GM19438 (cell line): ENCODE measurements around the gene CEP104.
"Not testable (repeated sequence)": the region's sequence is repeated elsewhere in the genome, so short reads cannot be mapped to it uniquely, and the experiment has no call there.

Experiments
- ATAC-seq: cut with Tn5 transposase; IDR thresholded peaks from one replicate; pipeline ENCODE4 v1.9.1; 2021; ENCODE audit warnings: low read depth; ENCODE audit not compliant: unreplicated experiment

Gene CEP104

DNA sequence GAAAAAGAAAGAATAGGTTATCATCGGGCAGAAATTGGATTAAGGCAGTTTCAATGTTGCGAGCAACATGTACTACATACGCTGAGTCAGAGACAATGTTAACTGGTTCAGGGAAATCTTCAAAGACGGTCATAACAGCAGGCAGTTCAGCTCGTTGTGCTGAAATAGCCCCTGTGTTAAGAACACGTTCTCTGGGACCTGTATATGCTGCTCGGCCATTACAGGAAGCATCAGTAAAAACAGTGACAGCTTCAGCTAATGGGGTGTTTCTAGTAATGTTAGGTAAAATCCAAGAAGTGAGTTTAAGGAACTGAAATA lies 52.4 kb downstream of the CEP104 start:
- not testable (repeated sequence) for ATAC-seq

DNA sequence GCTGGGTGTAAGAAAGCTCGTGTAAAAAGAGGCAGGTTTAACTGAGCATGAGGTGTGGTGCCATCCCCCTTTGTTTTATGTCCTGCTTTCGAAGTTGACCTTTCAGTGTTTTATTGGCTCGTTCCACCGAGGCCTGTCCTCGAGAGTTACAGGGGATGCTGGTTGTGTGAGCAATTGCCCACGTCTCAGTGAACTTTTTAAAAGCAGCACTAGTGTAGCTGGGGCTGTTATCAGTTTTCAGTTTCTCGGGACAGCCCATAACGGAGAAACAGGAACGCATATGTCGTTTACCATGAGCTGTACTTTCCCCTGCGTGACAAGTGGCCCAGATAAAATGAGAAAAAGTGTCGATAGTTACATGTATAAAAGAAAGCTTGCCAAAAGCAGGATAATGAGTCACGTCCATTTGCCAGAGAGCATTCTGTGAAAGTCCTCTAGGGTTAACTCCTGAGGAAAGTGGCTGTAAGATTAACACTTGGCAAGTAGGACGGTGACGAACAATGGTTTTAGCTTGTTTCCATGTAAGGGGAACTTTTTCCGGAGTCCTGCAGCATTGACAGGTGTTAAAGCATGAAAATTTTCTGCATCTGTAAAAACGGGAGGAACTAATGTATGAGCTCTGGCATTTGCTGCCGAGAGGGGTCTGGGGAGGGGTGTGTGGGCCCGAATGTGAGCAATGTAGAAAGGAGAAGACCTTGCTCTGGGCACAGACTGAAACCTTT lies 52.9 kb downstream of the CEP104 start:
- ATAC-seq = no peak

DNA sequence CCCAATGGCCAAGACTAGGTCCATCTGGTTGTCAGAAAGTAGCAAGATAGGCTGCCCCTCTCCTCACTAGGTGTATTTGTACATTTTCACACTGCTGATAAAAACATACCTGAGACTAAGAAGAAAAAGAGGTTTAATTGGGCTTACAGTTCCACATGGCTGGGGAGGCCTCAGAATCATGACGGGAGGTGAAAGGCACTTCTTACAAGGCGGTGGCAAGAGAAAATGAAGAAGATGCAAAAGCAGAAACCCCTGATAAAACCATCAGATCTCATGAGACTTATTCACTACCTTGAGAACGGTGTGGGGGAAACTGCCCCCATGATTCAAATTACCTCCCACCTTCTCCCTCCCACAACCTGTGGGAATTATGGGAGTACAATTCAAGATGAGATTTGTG lies 56.2 kb downstream of the CEP104 start:
- not testable (repeated sequence) for ATAC-seq

DNA sequence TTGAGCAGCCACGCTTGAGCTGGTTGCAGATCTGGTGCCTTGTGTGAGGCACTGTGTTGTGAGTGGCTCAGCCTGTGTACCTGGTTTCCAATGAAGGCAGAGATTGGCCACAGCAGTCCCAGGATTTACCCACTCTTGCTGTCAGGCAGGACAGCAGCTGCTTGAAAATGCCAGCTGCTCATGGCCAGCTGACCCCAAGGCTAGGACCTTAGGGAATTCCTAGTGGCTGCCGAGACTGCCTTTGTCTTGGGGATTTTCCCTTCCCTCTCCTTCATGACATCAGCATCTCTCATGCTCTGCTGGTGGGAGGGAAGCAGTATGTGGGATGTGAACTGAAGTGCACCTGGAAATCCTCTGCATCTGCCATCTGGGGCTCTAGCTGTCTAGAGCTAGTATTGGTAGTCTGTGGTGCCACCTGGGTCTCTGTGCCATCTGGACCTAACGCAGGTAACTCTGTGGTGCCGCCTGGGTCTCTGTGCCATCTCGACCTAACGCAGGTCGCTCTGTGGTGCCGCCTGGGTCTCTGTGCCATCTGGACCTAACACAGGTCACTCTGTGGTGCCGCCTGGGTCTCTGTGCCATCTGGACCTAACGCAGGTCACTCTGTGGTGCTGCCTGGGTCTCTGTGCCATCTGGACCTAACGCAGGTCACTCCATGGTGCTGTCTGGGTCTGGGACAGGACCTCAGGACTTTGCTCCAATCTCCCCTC lies 56.9 kb downstream of the CEP104 start:
- ATAC-seq = no peak

DNA sequence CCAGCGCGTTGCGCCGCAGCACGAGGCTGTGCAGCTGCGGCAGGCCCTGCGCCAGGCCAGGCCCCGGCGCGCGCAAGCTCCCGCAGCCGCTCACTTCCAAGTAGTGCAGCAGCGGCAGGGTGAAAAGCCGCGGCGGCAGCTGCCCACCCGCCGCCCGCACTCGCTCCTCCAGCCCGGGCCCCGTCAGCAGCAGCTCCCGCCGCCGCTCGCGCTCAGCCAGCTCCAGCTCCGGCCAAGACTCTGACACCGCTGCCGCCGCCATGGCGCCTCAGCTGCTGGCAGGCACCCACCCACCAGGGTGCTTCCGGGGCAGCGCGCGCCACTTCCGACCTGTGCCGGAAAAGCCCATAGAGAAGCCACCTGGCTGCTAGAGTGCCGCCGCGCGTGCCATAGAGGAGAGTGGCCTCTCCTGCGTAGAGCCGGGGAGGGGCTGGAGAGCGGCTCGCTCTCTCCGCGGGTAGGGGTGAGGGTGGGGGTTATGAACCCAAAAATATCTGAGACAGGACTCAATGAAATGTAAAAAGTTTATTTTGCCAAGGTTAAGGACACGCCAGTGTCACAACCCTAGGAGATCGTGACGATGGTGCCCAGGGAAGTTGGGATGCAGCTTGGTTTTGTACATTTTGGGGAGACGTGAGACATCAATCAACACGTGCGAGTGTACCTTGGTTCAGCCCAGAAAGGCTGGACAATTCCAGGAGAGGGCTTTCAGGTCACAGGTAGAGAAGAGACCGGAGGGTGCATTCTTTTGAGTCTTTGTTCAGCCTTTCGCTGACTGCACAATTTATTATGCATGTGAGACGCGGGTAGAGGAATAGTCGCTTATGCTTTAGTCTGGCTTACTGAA lies 60.6 kb downstream of the CEP104 start, which contains the start of gene LRRC47:
LRRC47 (minus strand) TSS at position 284 of the 847 bp plus-strand sequence; CDS start at position 262, 22 bp downstream.
- peak; percentile 98 for ATAC-seq

DNA sequence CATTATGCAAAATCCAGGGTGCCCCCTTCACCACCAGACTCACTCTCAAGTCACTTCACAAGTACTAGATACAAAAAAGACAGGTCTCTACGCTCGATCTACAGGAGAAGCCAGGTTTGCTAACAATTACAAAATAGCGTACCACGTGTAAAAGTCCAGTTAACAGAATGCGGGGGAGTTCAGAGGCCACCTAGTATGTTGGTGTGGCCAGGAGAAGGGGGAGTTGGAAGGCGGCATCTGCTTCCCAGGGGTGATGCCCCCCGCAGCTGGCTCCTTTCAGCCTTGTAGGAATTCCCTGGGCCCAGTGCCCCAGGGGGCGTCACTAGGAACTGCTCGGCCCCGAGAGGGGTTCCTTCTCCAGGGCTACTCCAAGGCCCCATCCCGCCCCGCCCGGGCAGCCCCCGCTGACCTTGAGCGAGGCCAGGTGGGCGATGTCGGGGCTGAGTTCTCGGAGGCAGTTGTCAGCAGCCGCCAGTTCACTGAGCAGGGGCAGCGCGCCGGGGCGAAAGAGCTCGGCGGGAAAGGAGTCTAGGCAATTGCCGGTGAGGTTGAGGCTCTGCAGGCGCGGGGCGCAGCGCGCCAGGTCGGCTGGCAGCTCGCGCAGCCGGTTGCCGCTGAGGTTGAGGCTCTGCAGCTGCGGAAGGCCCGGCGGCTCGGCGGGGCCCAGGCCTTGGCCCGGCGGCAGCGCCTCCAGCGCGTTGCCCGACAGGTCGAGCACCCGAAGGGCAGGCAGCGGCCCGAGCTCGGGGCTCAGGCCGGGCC lies 61.4 kb downstream of the CEP104 start:
- peak; percentile 20 for ATAC-seq

DNA sequence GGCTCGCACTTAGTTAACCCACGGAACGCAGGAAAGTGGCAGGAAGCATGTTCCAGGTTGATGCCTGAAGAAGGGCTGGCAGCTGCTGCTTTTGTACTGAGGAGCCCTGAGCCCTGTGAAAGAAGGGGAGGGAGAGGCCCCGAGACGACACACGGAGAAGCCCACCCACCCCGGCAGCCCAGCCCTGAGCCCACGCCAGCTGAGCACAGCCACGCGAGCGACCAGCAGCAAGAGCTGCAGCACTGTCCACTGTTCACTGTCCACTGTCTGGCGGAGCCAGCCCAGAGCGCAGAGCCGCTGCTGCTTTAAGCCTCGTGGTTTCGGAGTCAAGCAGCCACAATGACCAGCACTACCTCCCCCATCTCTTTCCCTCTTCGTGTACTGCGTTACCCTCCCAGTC lies 66.1 kb downstream of the CEP104 start:
- ATAC-seq = no peak

DNA sequence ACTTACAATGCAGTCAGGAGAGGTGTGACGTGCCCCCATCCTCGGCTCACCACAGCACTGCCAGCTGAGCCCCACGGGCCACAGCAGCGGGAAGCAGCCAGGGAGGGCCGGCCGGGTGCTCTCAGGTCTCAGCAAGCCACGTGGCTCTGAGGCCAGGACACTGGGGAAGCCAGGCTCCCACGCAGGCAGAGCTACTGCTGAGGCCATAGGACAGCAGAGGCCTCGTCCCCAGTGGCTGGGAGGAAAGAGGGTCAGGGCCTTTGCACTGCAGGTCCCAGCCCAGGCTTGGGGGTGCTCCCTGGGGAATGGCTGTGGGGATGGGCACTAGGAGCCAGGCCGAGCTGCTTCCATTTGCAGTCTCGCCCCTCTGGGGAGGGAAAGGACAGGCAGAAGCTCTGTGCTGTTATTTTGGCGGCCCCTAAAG lies 66.5 kb downstream of the CEP104 start:
- no peak for ATAC-seq

DNA sequence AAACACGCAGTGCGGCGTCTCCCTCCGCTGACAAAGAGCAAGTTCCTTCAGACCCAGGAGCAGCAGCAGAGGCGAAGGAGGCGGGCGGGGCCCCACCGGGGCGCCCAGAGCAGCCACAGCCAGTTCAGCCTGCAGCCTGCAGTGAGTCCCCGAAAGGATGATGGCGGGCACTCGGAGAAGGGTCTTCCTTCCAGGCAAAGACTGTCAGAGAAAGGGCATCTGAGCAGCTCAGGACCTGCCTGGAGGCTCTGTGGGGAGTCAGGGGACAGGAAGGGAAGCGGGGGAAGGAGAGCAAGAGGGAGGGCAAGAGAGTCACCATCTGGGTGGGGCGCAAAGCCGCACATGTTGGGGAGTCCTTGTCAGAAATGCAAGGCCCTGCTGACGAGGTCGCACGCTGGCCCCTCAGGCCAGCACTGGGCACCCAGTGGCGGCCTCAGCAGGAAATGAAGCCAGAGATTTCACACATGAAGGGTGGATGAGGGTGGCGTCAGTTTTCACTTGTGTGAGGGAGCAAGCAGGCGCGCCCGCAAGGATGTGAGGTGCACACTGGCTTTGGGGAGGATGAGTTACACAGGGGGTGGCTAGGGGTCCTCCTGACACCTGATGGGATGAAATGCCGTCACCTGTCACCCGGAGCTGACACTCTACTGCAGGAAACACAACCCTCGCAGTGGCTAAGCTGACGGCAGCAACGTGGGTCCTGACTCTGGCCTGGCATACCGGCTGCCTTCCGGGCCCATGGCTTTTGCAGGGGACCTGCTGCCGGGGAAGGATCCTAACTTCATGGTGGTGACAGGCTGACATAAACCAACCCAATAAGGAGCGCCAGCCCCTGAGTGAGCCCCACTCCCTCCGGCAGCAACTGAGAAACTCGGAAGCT lies 67.3 kb downstream of the CEP104 start:
- ATAC-seq = no peak

DNA sequence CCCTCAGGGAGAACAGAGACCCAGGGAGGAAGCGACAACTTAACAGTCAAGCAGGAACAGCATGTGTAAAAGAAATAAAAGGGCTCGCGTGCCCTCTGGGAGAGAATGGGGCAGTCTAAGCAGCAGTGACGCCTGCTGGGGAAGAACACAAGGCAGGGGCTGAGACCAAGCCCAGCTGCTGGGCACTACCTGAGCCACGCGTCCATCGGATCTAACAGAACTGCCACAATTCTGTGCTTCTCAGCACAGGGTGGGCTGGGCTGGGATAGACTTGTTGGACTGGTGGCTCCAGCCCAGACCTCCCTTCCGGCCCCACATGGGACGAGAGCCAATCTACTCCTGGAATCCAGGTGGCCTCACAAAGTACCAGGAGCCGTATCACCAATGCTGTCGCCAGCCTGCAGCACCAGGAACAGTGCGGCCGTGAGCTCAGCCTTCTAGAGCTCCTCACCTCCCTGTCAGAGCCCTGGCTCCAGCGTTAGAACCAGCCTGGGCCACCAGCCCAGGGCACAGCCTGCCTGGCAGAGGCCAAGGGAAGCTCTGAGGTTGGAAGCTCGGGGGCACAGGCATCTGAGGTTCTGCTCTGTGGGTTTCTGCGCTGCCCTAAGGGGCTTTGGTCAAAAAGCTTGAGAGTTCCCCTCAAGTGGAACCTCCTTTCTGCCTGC lies 68.1 kb downstream of the CEP104 start:
- no peak for ATAC-seq

DNA sequence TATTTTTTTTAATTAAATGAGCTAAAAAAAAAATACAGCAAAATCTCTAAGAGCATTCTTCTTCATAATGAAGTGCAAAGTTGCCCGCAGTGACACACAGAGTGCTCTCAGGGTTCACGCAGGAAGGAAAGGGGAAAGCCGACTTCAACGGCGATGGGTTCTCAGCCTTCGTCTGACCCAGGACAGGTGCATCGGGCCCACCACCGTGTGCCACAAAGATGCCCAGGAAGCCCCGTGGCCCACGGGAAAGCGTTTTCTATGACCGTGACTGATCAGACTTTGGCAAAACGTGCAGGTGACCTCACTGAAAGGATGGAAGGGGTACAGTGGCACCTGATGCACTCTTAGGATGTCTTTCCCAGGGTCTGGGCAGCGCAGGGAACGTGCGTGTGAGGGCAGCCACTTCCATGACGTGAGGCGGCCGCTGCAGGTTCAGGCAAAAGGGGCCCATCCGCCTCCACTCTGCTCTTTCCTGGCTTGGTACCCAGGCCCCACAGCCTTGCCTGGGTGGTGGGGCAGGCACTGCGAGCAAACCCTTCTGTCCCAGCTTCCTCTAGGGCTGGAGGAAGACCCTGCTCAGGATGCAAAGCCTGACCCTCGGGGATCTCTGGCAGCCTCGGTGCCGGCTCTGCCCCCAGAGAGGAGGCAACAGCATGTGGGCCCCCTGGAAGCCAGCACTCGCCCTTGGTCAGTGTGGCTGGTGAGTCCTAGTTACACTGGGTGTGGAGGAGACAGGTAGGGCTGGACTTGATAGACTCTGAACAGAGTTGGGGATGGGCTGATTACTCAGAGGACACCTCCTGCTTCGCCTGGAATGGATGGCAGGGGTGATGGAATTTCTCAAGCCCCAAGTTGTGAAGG lies 69.0 kb downstream of the CEP104 start:
- ATAC-seq = no peak

DNA sequence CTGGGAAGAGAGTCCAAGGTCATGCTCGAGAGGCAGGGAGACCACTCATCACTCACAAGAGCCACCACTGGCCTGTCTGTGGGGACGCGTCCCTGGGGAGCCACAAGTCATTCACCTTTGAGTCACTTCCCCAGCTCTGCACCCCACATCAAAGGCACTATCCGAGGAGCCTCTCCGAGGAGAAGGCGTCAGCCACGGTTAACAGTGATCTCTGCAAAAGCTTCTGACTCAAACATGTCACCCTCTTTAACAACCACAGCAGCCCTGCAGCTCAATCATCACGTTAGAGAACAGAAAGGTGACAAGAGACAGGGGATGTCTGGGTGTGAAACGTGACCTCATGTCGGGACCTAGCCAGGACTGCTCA lies 69.7 kb downstream of the CEP104 start:
- ATAC-seq = no peak

DNA sequence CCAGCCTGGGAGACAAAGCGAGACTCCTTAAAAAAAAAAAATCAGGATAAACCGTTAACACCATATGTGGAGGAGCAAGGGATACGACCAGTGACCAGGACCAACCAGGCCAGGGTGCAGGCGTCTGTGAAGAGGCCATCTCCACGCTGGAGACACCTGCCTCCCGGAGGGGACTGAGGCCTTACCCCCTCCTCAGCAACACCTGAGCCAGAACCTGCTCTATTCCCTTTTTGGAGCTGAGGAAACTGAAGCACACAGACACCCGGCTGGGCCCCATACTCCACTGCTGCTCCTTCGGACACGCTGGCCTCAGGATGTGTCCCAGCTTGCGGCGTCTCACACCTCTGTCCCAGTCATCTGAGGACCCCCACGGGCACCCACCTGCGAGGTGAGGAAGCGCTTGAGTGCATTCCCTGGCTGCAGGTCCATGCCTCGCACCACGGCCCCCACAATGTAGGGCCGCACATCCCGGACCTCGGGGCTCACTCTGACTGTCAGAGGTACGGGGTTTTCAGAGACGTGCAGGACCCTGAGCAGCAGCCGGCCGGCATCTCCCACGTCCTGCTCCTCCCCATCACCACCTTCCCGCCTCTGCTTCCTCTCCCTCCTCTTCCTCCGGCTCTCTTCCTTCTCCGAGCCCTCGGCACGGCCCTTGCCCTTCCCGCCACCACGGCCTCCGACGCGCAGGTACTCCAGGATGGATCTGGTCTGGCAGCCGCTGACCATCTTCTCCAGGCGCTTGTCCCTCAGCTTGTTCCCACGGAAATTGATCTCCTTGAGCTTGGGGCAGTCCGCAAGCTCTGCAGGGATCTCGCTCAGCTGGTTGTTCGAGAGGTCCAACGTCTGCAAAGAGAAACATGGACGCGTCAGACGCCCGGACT lies 70.3 kb downstream of the CEP104 start:
- no peak for ATAC-seq

DNA sequence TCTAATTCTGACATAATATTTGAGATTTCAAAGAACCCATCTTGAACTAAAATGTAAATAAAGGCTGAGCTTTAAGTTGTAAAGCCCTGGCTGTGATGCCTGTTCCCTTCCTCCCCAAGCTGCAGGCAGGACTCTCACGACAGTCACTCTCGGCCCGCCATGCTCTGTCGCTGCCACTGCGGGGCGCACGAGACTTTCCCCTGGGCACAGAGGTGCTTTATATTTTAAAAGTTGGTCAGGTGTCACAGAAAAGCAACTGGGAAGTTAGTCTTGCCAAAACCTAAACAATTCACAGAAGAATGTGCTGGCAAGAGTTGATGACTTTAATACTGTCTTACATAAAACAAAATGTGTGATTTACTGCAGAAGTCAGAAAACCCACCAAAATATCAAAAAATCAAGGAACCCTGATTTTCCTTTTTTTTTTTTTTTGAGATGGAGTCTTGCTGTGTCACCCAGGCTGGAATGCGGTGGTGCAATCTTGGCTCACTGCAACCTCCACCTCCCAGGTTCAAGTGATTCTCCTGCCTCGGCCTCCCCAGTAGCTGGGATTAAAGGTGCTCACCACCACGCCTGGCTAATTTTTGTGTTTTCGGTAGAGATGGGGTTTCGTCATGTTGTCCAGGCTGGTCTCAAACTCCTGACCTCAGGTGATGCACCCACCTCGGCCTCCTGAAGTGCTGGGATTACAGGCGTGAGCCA lies 71.4 kb downstream of the CEP104 start:
- no peak for ATAC-seq

DNA sequence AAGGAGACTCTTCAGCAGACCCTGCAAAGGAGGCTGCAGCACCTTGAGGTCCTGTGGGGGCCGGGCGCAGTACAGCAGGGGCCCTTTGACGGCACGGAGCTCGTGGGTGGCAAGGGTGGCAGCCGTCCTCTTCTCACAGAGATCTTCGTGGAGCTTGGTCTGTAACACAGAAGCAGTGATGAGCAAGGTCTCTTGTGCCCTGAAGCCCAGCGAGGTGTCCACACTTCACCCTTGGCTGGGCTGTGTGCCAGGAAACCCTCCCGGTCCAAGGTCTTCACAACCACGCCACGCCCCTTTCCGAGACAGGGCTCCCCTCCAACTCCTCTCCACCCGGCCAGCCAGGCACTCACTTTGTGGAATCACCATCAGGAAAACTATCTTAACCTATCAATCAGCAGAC lies 72.0 kb downstream of the CEP104 start:
- ATAC-seq = no peak

DNA sequence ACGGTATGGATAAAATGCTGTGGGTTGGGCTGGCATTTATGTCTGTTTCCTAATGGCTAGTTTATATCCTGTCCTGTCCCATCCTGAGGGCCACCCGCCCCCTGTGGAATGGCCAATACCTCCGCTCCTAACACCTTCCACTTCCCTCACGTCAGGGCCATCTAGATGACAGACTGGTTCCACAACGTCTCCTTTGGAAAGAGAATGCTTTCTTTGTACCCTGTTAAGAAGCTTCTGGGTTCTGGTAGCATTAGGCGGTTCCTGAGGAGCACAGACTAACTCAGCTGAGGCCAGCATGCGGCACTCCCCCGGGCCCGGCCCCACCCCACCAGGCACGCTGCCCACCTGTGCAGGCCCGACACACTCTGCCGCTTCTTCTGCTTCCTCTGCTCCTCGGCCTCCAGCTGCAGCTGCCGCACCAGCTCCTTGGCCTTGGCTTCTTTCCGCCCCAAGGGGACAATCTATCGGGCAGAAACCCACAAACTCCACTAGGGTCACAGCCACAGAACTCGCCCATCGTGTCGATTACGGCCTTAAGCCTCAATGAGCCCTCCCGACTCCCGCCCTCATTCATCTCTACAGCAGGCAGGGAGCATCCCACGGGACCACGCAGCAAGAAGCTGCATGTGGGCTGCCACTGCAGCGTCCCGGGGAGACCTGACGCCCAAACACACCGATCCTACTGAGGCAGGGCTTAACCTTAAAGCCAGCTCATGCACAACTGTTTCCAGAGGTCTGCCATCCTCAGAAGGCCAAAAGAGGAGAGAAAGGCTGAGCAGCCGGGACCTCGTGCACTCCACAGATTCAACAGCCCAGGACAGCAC lies 73.1 kb downstream of the CEP104 start:
- ATAC-seq = no peak
